HG02884 (cell line): ENCODE measurements around the gene GPAM.

Experiments used
- ATAC-seq: cut with Tn5 transposase; IDR thresholded peaks from one replicate; pipeline ENCODE4 v1.9.1; 2021; ENCODE audit warnings: mild to moderate bottlenecking, moderate library complexity; ENCODE audit not compliant: unreplicated experiment

GPAM gene

GRCh38 chr10:112184379-112184778 lies 814 bp upstream of the GPAM start:
- no peak for ATAC-seq

- no peak for ATAC-seq
These were observed 447 bp upstream of the GPAM start for GRCh38 chr10:112184052-112184371.

GRCh38 chr10:112182784-112183328 lies 709 bp downstream of the GPAM start:
- no peak for ATAC-seq

GRCh38 chr10:112177247-112177646 lies 6.3 kb downstream of the GPAM start:
- ATAC-seq, result no peak

DNA sequence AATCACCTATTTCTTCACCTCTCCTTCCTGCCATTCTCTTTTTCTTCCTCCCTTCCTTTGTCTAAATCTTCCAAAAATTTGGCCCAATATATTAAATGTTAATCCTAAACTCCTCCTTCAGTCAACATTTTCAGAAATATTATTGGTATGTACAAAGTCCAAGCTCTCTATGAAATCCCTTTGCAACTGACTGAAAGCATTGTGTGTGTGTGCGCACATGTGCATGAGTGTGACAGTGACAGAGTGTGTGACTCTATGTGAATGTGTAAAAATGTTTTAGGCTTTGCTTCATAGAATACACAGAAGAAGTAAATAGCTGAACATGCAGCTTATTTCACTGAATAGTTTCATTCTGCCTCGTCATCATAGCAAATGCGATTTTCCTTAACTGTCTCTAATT lies 7.0 kb downstream of the GPAM start:
- ATAC-seq, result no peak

DNA sequence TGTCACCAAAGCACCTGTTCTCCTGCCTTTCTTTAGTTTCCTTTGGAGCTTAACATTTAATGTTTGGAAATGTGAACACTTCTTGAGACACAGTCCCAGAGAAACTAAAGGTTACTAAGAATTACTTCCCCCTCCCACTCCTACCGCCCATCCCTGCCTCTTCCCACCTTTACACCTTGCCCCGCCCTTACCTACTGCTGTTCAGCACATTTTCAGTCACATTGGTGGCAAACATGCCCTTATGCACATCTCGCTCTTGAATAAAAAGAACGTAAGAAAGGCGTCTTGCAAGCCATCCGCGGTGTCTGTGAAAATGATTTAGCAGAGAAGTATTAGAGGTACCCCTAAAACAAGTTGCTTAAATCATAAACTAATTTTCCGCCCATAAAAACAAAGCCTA lies 8.2 kb downstream of the GPAM start:
- ATAC-seq, result no peak

DNA sequence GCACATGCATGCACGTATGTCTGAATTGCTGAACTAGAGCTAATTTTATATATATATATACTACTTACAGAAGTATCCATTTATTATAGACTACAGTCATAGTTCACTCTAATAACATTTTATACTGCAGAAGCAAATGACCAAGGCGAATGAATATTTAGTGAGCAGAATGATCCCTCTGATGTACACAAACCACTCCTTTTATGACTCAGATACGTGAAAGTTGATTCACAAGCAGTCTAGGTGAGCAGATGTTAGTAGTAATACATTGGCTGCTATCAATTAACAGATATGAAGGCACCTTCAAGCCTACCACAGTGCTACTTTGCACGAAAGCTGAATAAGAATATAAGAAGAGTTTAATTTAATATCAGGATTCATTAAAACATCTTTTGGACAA lies 10.4 kb downstream of the GPAM start:
- ATAC-seq, result no peak

DNA sequence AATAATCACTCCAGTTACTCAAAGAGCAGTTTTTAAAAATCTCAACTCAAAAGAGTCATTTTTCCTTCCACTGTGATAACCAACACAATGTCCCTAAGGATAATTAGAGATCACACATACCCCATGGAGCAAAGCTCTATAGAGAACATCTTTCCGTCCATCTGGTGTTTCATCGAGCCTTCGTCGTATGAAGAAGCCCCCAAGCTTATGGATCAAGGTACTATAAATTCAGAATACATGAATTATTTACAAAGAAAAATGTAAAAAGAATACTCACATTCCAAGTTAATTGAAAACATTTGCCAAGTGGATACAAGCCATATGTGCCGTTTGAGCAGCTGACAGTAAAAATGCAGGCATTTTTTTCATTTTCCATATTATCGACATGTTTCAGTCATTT lies 14.8 kb downstream of the GPAM start:
- no peak for ATAC-seq

DNA sequence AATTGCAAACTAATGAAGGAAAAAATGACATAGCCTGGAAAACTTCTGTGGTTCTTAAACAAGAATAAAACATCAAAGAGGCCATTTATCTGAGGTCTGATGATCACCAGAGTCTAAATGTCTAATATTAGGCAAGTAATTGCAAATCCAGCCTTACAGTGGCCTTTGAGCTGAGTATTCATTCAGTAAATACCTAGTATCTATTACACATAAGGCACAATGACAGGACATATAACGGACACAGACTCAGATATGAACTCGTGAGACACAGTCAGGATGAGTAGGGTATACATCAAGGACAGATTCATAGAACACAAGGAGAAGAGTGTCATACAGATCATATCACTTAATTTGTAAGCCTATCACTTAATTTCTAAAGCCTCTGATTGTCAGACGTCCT lies 16.8 kb downstream of the GPAM start:
- no peak for ATAC-seq

DNA sequence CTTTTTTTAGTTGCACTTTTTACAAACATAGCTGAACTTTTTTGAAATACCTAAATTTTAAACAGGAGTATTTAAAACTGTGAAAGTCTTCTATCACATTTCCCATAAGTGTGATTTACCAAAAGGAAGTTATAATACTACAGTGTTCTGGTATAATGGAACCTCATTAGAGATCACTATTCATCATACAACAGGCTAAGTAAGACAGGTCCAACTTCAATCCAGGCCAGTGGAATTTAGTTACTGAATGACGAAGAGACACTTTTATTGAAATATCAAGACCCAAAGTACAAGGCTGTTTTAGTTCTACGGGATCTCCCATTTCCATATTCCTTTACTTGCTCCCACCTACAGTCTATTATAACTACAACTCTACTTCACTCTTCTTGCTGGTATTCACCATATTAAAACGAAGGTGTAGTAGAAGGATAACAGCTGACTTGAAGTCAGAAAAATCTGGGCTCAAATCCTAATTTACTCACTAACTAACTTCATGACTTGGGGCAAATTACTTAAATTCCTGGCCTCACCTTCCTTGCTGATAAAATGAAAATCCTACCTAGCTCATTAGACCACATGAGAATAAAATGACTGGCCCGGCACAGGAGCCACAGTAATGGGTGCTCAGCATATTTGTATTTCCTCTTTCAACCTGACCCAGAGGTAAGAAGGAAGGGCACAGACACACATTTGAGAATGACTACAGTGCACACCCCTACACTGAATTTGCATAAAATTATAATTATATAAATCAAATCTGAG lies 21.6 kb downstream of the GPAM start:
- ATAC-seq, result no peak

GRCh38 chr10:112160834-112161233 lies 22.7 kb downstream of the GPAM start:
- ATAC-seq, result no peak

GRCh38 chr10:112159469-112159868 lies 24.1 kb downstream of the GPAM start:
- no peak for ATAC-seq

DNA sequence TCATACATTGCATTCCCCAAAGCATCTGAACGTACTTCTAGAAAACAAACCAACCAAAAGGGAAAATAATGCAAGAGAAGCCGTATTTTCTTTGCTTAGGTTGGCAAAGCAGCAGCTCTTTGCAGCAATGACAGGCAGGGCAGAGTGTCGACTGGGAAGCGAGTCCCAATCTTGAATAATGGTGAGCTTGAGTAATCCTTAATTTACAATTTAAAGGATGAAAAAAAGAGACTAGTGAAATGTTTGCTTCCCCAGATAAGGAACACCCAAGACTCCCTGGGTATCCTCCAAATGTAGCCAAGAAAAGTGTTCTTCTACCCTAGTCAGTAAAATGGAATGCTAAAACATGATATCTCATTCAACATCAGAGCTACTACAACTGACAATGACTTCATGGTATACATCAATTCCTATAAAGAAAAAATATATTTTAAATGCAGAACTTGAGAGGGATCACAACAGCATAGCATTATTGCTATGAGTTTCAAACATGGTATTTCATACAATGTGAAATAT lies 32.0 kb downstream of the GPAM start:
- no peak for ATAC-seq

- ATAC-seq, result no peak
These were observed 35.2 kb downstream of the GPAM start for GRCh38 chr10:112148331-112148730.

GRCh38 chr10:112146799-112147198 lies 36.8 kb downstream of the GPAM start:
- no peak for ATAC-seq

DNA sequence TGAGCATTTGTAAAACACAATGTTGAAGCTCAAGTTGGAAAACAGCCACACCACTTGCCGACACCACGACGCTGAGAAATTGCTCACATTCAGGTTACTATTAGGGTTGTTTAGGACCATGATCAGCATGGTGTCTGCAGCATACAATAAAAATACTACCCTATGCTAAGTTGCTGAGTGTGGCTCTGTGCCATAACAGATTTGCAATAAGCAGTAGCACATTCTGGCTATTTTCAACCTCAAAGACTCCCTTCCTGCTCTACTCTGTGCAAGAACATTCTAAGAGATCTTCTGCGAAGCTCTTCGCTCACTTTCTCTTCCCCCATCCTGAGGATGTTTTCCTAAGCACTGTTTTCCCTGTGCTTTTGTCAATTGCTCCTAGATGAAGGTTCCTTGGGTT lies 38.3 kb downstream of the GPAM start:
- no peak for ATAC-seq

GRCh38 chr10:112143420-112143819 lies 40.1 kb downstream of the GPAM start:
- ATAC-seq, result no peak

GRCh38 chr10:112141292-112141691 lies 42.3 kb downstream of the GPAM start:
- no peak for ATAC-seq

DNA sequence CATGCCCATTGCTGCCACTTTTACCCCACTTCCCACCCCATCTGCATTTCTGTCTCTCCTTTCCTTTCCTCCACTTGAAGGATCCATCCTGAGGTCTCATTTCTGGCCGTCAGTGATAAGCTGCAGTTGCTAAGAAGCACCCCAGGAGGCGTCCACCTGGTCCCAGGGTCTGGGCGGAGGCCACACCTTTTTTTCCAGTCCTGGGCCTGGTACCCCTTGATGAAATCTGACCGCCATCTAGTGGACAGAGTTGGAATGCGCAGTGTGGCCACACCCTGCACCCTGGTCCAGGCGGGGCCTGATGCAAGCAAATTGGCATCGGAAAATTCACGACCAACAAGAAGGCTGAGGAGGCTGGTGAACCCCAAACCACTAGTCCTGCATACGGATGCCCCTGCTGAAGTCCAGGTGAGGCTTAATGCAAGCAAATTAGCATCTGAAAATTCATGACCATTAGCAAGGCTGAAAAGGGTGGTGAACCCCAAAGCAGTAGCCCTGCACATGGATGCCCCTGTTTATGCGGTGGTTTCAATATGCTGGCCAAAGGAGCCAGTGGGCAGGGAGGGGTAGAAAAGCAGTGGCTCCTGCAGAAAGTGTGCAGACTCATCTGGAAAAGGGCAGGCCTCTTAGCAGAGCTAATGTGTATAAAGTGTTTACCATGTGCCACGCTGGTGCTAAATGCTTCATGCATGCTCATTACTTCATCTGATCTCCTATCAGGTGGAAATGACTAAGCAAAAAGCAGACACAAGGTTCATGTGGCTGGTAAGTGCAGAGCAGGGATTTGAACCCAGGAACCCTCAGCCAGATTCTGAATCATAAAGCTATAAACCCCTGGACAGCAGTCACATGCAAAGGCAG lies 43.2 kb downstream of the GPAM start:
- ATAC-seq, result peak; percentile 100

DNA sequence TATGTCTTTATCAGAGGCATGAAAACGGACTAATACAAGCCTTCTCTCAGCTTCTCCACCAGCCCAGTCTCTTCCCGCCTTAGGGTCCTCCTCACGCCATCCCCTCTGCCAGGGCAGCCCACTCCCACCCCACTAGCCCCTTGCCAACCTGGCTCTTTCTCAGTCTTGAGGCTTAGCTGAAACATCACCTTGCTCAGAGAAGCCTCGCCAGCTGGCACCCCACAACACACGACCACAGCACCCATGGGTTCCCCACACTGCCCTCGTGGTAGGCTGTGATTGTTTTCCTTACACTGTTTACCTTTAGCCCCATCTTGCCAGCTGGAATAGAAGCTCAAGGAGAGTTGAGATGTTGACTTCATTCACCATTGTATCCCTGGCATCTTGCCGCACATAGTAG lies 44.4 kb downstream of the GPAM start:
- ATAC-seq, result no peak

GRCh38 chr10:112137154-112137987 lies 46.2 kb downstream of the GPAM start:
- ATAC-seq, result peak; percentile 42
